Frontal cortex (tissue), 4 donors: ENCODE measurements around the gene SETD2. TPM values are rescaled to one million over a fixed set of nuclear protein-coding genes. Genes with fewer than 3 reads are reported as not detected.
"Not testable (repeated sequence)": the region's sequence is repeated elsewhere in the genome, so short reads cannot be mapped to it uniquely, and the experiment has no call there.

Experiments used
- DNase-seq, 2 donors: peaks; one replicate each; pipeline ENCODE4 v3.0.0; 2012; ENCODE audit warnings: low spot score in 2 of 2
- FAIRE-seq: peaks from 2 replicates; lab custom pipeline; 2012; peaks lifted over from hg19 to GRCh38; lab: Jason Lieb, UNC
- total RNA-seq: library from RNA; depleted of rRNA; stranded (reverse); fragments of >200 nt; gene quantifications from one replicate; pipeline ENCODE4 v1.2.3, GENCODE V29; 2014
- donor health status: control.
- donor health status: control.
- donor health status: control.

SETD2 gene
- total RNA-seq, 1 donor from 2014 or later, result 77.5 TPM

- FAIRE-seq, result no peak
- no peak for DNase-seq
Observed at GRCh38 chr3:47047673-47048072, 116.2 kb downstream of the SETD2 start.

- DNase-seq (no peak), FAIRE-seq (no peak)
Observed at GRCh38 chr3:47047069-47047468, 116.8 kb downstream of the SETD2 start.

GRCh38 chr3:47042231-47042791 is 121.6 kb downstream of the SETD2 start:
- no peak for FAIRE-seq

GRCh38 chr3:47041114-47041513 is 122.8 kb downstream of the SETD2 start:
- FAIRE-seq, result no peak
- DNase-seq, result no peak

More at GRCh38 chr3:47042231-47042791, 121.6 kb downstream of the SETD2 start:
- DNase-seq, result no peak

GRCh38 chr3:47037302-47037701 is 126.6 kb downstream of the SETD2 start:
- not testable (repeated sequence) for FAIRE-seq, DNase-seq

GRCh38 chr3:47036145-47036544 is 127.8 kb downstream of the SETD2 start:
- DNase-seq (no peak), FAIRE-seq (no peak)

GRCh38 chr3:47035645-47036044 is 128.3 kb downstream of the SETD2 start:
- DNase-seq (no peak), FAIRE-seq (no peak)

GRCh38 chr3:47034868-47035489 is 128.9 kb downstream of the SETD2 start:
- no peak for FAIRE-seq
- no peak for DNase-seq

GRCh38 chr3:47031041-47031440 is 132.9 kb downstream of the SETD2 start:
- FAIRE-seq, DNase-seq: not testable (repeated sequence)

- FAIRE-seq, result no peak
Observed at GRCh38 chr3:47028667-47029066, 135.2 kb downstream of the SETD2 start.

GRCh38 chr3:47028146-47028545 is 135.8 kb downstream of the SETD2 start:
- DNase-seq (no peak), FAIRE-seq (no peak)

More at GRCh38 chr3:47028667-47029066, 135.2 kb downstream of the SETD2 start:
- no peak for DNase-seq

GRCh38 chr3:47026432-47026831 is 137.5 kb downstream of the SETD2 start:
- FAIRE-seq, DNase-seq: not testable (repeated sequence)

GRCh38 chr3:47024932-47025331 is 139.0 kb downstream of the SETD2 start:
- no peak for FAIRE-seq
- DNase-seq, result no peak

GRCh38 chr3:47022641-47023071 is 141.3 kb downstream of the SETD2 start:
- DNase-seq (no peak), FAIRE-seq (no peak)

- no peak for FAIRE-seq
- DNase-seq, result no peak
Observed at GRCh38 chr3:47020311-47020710, 143.6 kb downstream of the SETD2 start.

GRCh38 chr3:47019201-47019600 is 144.7 kb downstream of the SETD2 start:
- FAIRE-seq (no peak), DNase-seq (no peak)

GRCh38 chr3:47018269-47018611 is 145.7 kb downstream of the SETD2 start:
- FAIRE-seq, result no peak
- no peak for DNase-seq

GRCh38 chr3:47017504-47018268 is 146.2 kb downstream of the SETD2 start:
- no peak for FAIRE-seq

GRCh38 chr3:47016934-47017435 is 146.9 kb downstream of the SETD2 start:
- FAIRE-seq, result no peak

More at GRCh38 chr3:47017504-47018268, 146.2 kb downstream of the SETD2 start:
- no peak for DNase-seq

GRCh38 chr3:47016086-47016933 is 147.6 kb downstream of the SETD2 start:
- DNase-seq (no peak), FAIRE-seq (no peak)

More at GRCh38 chr3:47016934-47017435, 146.9 kb downstream of the SETD2 start:
- no peak for DNase-seq
